HG02870 (cell line): ENCODE results near the gene STK35.
A peak's percentile ranks its signal among the peaks of the same experiment; 100 is the strongest.

Experiments used
- ATAC-seq: cut with Tn5 transposase; IDR thresholded peaks from one replicate; pipeline ENCODE4 v1.9.1; 2021; ENCODE audit warnings: mild to moderate bottlenecking, moderate library complexity; ENCODE audit not compliant: unreplicated experiment

The STK35 gene

GRCh38 chr20:2101057-2101864 lies at the start of gene STK35:
STK35 (plus strand) TSS chr20:2101827; CDS start chr20:2101882, 55 bp downstream.
- peak; percentile 47 for ATAC-seq

GRCh38 chr20:2051946-2052345 lies 49.7 kb upstream of the STK35 start:
- no peak for ATAC-seq

- ATAC-seq, result no peak
Measured at GRCh38 chr20:2052741-2053140, 48.9 kb upstream of the STK35 start.

- ATAC-seq, result no peak
Measured at GRCh38 chr20:2053615-2054014, 48.0 kb upstream of the STK35 start.

- ATAC-seq, result no peak
Measured at GRCh38 chr20:2054911-2055310, 46.7 kb upstream of the STK35 start.

GRCh38 chr20:2059411-2059810 lies 42.2 kb upstream of the STK35 start:
- no peak for ATAC-seq

- no peak for ATAC-seq
Measured at GRCh38 chr20:2065099-2065498, 36.5 kb upstream of the STK35 start.

GRCh38 chr20:2066461-2067122 lies 35.0 kb upstream of the STK35 start:
- no peak for ATAC-seq

GRCh38 chr20:2080532-2081224 lies 20.9 kb upstream of the STK35 start:
- ATAC-seq, result no peak

GRCh38 chr20:2084703-2085102 lies 16.9 kb upstream of the STK35 start:
- ATAC-seq, result no peak

- no peak for ATAC-seq
Measured at GRCh38 chr20:2086177-2086979, 15.2 kb upstream of the STK35 start.

- no peak for ATAC-seq
Measured at GRCh38 chr20:2086980-2087377, 14.6 kb upstream of the STK35 start.

- ATAC-seq, result no peak
Measured at GRCh38 chr20:2088891-2089290, 12.7 kb upstream of the STK35 start.

GRCh38 chr20:2089447-2089846 lies 12.2 kb upstream of the STK35 start:
- ATAC-seq, result no peak

GRCh38 chr20:2093159-2093781 lies 8.4 kb upstream of the STK35 start:
- no peak for ATAC-seq

- no peak for ATAC-seq
Measured at GRCh38 chr20:2093883-2094282, 7.7 kb upstream of the STK35 start.

- ATAC-seq, result peak; percentile 77
Measured at GRCh38 chr20:2101865-2102584, 398 bp downstream of the STK35 start.

- ATAC-seq, result peak; percentile 51
Measured at GRCh38 chr20:2102585-2103460, 1.2 kb downstream of the STK35 start.
